IMR-90 (cell line): ENCODE results near the gene PKIG. TPM values are rescaled to one million over a fixed set of nuclear protein-coding genes. Genes with fewer than 3 reads are reported as not detected.

Source experiments
- ATAC-seq: fragments of 200-7000 bp; cut with Tn5 transposase; 2 replicates; pipeline ENCODE4 v1.9.1; 2020; ENCODE audit warnings: low read depth, mild to moderate bottlenecking, moderate library complexity
- BruUV-seq: library from RNA; stranded (reverse); fragments of 400-500 nt; replicated peaks from 2 replicates; lab custom pipeline; 2021; lab: Mats Ljungman, UMichigan
- CTCF ChIA-PET: fragments of 300-600 bp; formaldehyde crosslinking; extraction: SDS; loops from one replicate; lab custom pipeline; 2021; ENCODE audit warnings: antibody characterized with exemption; lab: Yijun Ruan, JAX
- POLR2A ChIA-PET: fragments of 300-600 bp; sonication (Branson Sonifier 250); formaldehyde crosslinking; loops from one replicate; lab custom pipeline; 2022; ENCODE audit warnings: antibody characterized with exemption; ENCODE audit not compliant: unreplicated experiment; lab: Charles Lee
- DNase-seq: peaks from one replicate; pipeline ENCODE4 v3.0.0; 2013
- H2AFZ ChIP-seq: replicated peaks from 2 replicates; pipeline ENCODE3; 2013; ENCODE audit warnings: low read length, mild to moderate bottlenecking; ENCODE audit not compliant: poor library complexity
- H2AK5ac ChIP-seq: 2 replicates; pipeline ENCODE4 v1.6.1; 2013; ENCODE audit warnings: low read depth, low read length, inconsistent platforms
- H2AK9ac ChIP-seq: replicated peaks from 2 replicates; pipeline ENCODE3; 2013; ENCODE audit warnings: mild to moderate bottlenecking, low read depth, low read length, moderate library complexity; ENCODE audit not compliant: poor library complexity
- H2BK120ac ChIP-seq: 2 replicates; pipeline ENCODE4 v1.6.1; 2013; ENCODE audit warnings: low read depth, low read length, inconsistent platforms
- H2BK15ac ChIP-seq: 3 replicates; pipeline ENCODE4 v1.6.1; 2013; ENCODE audit warnings: low read depth, low read length, inconsistent platforms
- H2BK20ac ChIP-seq: 2 replicates; pipeline ENCODE4 v1.6.1; 2013; ENCODE audit warnings: low read depth, mild to moderate bottlenecking, inconsistent platforms, low read length, moderate library complexity
- H2BK5ac ChIP-seq: 2 replicates; pipeline ENCODE4 v1.6.1; 2013; ENCODE audit warnings: mild to moderate bottlenecking, low read depth, low read length, inconsistent platforms; ENCODE audit not compliant: poor library complexity, severe bottlenecking
- H3K14ac ChIP-seq: replicated peaks from 2 replicates; pipeline ENCODE4 v1.6.1; 2013; ENCODE audit warnings: low read depth, low read length, inconsistent platforms
- H3K18ac ChIP-seq: 2 replicates; pipeline ENCODE4 v1.6.1; 2013; ENCODE audit warnings: low read depth, low read length, control low read depth
- H3K23ac ChIP-seq: 2 replicates; pipeline ENCODE4 v1.6.1; 2013; ENCODE audit warnings: low read depth, low read length, inconsistent platforms
- H3K27ac ChIP-seq: 2 replicates; pipeline ENCODE4 v1.5.1; 2013; ENCODE audit warnings: mild to moderate bottlenecking, control low read depth, low read length; ENCODE audit not compliant: insufficient read depth
- H3K27me3 ChIP-seq: 2 replicates; pipeline ENCODE4 v1.6.1; 2013; ENCODE audit warnings: low read length; ENCODE audit not compliant: control insufficient read depth, insufficient read depth
- H3K36me3 ChIP-seq: 2 replicates; pipeline ENCODE4 v1.6.1; 2013; ENCODE audit warnings: low read length, mixed read lengths; ENCODE audit not compliant: control insufficient read depth, insufficient read depth
- H3K4ac ChIP-seq: 2 replicates; pipeline ENCODE4 v1.6.1; 2013; ENCODE audit warnings: low read depth, low read length, inconsistent platforms
- H3K4me1 ChIP-seq: 2 replicates; pipeline ENCODE4 v1.6.1; 2013; ENCODE audit warnings: low read length, mixed read lengths; ENCODE audit not compliant: control insufficient read depth, insufficient read depth
- H3K4me2 ChIP-seq: 2 replicates; pipeline ENCODE4 v1.6.1; 2013; ENCODE audit warnings: low read depth, mild to moderate bottlenecking, control low read depth, low read length, moderate library complexity
- H3K4me3 ChIP-seq: 2 replicates; pipeline ENCODE4 v1.5.1; 2013; ENCODE audit warnings: low read depth, mild to moderate bottlenecking, control low read depth, low read length, moderate library complexity; ENCODE audit not compliant: insufficient read depth
- H3K56ac ChIP-seq: 2 replicates; pipeline ENCODE4 v1.6.1; 2013; ENCODE audit warnings: low read length, inconsistent platforms; ENCODE audit not compliant: insufficient read depth; ENCODE audit errors: extremely low read depth
- H3K79me1 ChIP-seq, 2 experiments: 2 replicates each; pipeline ENCODE4 v1.6.1; 2013; ENCODE audit warnings: low read length in 2 of 2, inconsistent platforms in 1 of 2, low read depth in 1 of 2
- H3K9ac ChIP-seq: 2 replicates; pipeline ENCODE4 v1.6.1; 2013; ENCODE audit warnings: low read depth, low read length, control low read depth
- H3K9me1 ChIP-seq: 2 replicates; pipeline ENCODE4 v1.6.1; 2013; ENCODE audit warnings: low read length, inconsistent platforms; ENCODE audit not compliant: insufficient read depth
- H3K9me3 ChIP-seq: 2 replicates; pipeline ENCODE4 v1.6.1; 2013; ENCODE audit warnings: low read length; ENCODE audit not compliant: control insufficient read depth, insufficient read depth
- H4K20me1 ChIP-seq: 2 replicates; pipeline ENCODE4 v1.6.1; 2013; ENCODE audit warnings: low read length, inconsistent platforms; ENCODE audit not compliant: insufficient read depth
- H4K5ac ChIP-seq: 2 replicates; pipeline ENCODE4 v1.6.1; 2013; ENCODE audit warnings: mild to moderate bottlenecking, low read depth, low read length, control low read depth
- H4K8ac ChIP-seq, 2 experiments: 2 replicates each; pipeline ENCODE4 v1.6.1; 2013; ENCODE audit warnings: low read depth in 2 of 2, low read length in 2 of 2, control low read depth in 1 of 2, inconsistent platforms in 1 of 2
- H4K91ac ChIP-seq: 2 replicates; pipeline ENCODE4 v1.6.1; 2013; ENCODE audit warnings: low read depth, low read length, inconsistent platforms; ENCODE audit not compliant: insufficient read depth
- BHLHE40 ChIP-seq: fragments of 150-350 bp; IDR thresholded peaks from 2 replicates; pipeline ENCODE4 v1.6.1; 2016; ENCODE audit warnings: mild to moderate bottlenecking, low read depth, low read length
- CEBPB ChIP-seq: IDR thresholded peaks from 2 replicates; pipeline ENCODE4 v1.6.1; 2012; ENCODE audit warnings: low read depth, low read length, improper control_type of control experiment
- CHD1 ChIP-seq: IDR thresholded peaks from 2 replicates; pipeline ENCODE4 v1.6.1; 2012; ENCODE audit warnings: low read depth, low read length, improper control_type of control experiment
- FOS ChIP-seq: fragments of 150-350 bp; IDR thresholded peaks from 2 replicates; pipeline ENCODE4 v1.6.1; 2016; ENCODE audit warnings: low read depth, low read length
- MAFK ChIP-seq: IDR thresholded peaks from 2 replicates; pipeline ENCODE4 v1.6.1; 2012; ENCODE audit warnings: low read depth, low read length, improper control_type of control experiment
- MAZ ChIP-seq: IDR thresholded peaks from 2 replicates; pipeline ENCODE4 v1.6.1; 2012; ENCODE audit warnings: low read depth, mild to moderate bottlenecking, low read length, improper control_type of control experiment, moderate library complexity, borderline replicate concordance
- MXI1 ChIP-seq: IDR thresholded peaks from 2 replicates; pipeline ENCODE4 v1.6.1; 2012; ENCODE audit warnings: low read depth, mild to moderate bottlenecking, low read length, moderate library complexity, borderline replicate concordance
- NFE2L2 ChIP-seq: fragments of 150-350 bp; IDR thresholded peaks from 2 replicates; pipeline ENCODE4 v1.6.1; 2016; ENCODE audit warnings: low read depth, mild to moderate bottlenecking, low read length
- POLR2A ChIP-seq: IDR thresholded peaks from 2 replicates; pipeline ENCODE4 v1.6.1; 2012; ENCODE audit warnings: mild to moderate bottlenecking, low read depth, low read length
- RAD21 ChIP-seq: IDR thresholded peaks from 2 replicates; pipeline ENCODE4 v1.6.1; 2012; ENCODE audit warnings: low read length, improper control_type of control experiment
- RCOR1 ChIP-seq: IDR thresholded peaks from 2 replicates; pipeline ENCODE4 v1.6.1; 2012; ENCODE audit warnings: mild to moderate bottlenecking, low read length, improper control_type of control experiment; ENCODE audit not compliant: insufficient replicate concordance
- RFX5 ChIP-seq: IDR thresholded peaks from 2 replicates; pipeline ENCODE4 v1.8.0; 2012; ENCODE audit warnings: low read depth, mild to moderate bottlenecking, low read length, moderate library complexity
- SMC3 ChIP-seq: fragments of 150-350 bp; IDR thresholded peaks from 2 replicates; pipeline ENCODE4 v1.6.1; 2016; ENCODE audit warnings: low read depth, mild to moderate bottlenecking, antibody characterized with exemption, low read length, moderate library complexity
- WGBS, 2 experiments: methylation state at CpG; one replicate each; pipeline versions ENCODE4 v1.1.5 to v1.1.7; 2013; ENCODE audit warnings: missing lambda C conversion rate in 2 of 2; ENCODE audit not compliant: insufficient read length in 1 of 2; ENCODE audit errors: extremely low coverage in 2 of 2; 5-methylcytosine and 5-hydroxymethylcytosine counted together
- dilution Hi-C: fragments of 300-500 bp; cut with HindIII; formaldehyde crosslinking; loops from one replicate; pipeline ENCODE4 v1.14.3; 2018; ENCODE audit warnings: low sequenced_read_pairs; ENCODE audit not compliant: unreplicated experiment
- in situ Hi-C: fragments of 300-500 bp; cut with MboI; formaldehyde crosslinking; loops from 3 replicates; pipeline ENCODE4 v1.14.3; 2019; ENCODE audit warnings: low sequenced_read_pairs, inconsistent platforms, mixed read lengths
- intact Hi-C: fragments of 100-400 bp; cut with micrococcal nuclease; formaldehyde crosslinking; loops from 2 replicates; pipeline ENCODE4 v1.10.0; 2022
- polyA plus RNA-seq, 3 experiments: library from polyadenylated mRNA; depleted of rRNA; stranded (reverse); fragments of >200 nt; gene quantifications; 2 replicates each; pipeline ENCODE4 v1.2.3, GENCODE V29; 2012; ENCODE audit warnings: low replicate concordance in 1 of 3
- total RNA-seq: library from RNA; depleted of rRNA; stranded (reverse); fragments of >200 nt; gene quantifications from 2 replicates; pipeline ENCODE4 v1.2.3, GENCODE V29; 2012
- TF ChIP-seq, protein P1 (sequence below): fragments of 150-350 bp; IDR thresholded peaks from 2 replicates; pipeline ENCODE4 v1.6.1; 2017; ENCODE audit warnings: mild to moderate bottlenecking, antibody characterized with exemption, low read length, low read depth
- TF ChIP-seq, protein P2 (sequence below): fragments of 150-350 bp; IDR thresholded peaks from 2 replicates; pipeline ENCODE4 v1.6.1; 2016; ENCODE audit warnings: low read depth, mild to moderate bottlenecking, low read length, moderate library complexity, borderline replicate concordance
- TF ChIP-seq, protein P3 (sequence below): conservative IDR thresholded peaks from 2 replicates; pipeline ENCODE4 v1.5.1; 2012; ENCODE audit warnings: mild to moderate bottlenecking, low read depth, low read length, improper control_type of control experiment

Gene PKIG
- total and polyA plus RNA-seq, 2 of the 4 experiments (the other 2 are of a cell fraction): 78.3 to 89.6 TPM

DNA sequence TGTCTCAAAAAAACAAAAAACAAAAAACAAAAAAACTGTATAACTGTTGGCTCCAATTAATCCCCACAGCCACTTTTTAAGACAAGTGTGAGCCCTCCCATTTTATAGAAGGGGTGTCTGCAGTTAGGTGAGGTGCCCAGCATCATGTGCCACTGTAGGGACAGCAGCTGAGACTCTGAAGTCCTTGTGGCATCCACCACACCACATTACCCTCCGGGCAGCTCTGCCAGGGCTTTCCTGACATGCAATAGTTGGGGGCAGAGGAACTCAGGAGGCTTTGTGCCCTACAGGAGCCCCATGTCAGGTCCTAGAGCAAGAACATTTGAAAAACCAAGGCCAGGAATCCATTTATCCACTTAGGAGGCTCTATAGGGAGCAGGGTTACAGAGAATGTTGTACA lies 17.3 kb downstream of the PKIG start:
- POLR2A ChIA-PET: no interaction called here

More for the DNA sequence above, 17.3 kb downstream of the PKIG start:
- no peak overlapping the region; the same call in 1 of the 2 replicates for H4K5ac ChIP-seq
- H2BK5ac ChIP-seq: no peak overlapping the region
- H3K4me1 ChIP-seq: peaks cover 41% of the 10 kb centered on the region
- peak overlapping the region; percentile 21; the same call in 1 of the 2 replicates for H3K18ac ChIP-seq
- intact Hi-C loops: no loop called here
- peaks cover 3% of the 10 kb centered on the region; the same call in 1 of the 2 replicates for H4K20me1 ChIP-seq
- H3K56ac ChIP-seq: no peak overlapping the region
- H2BK15ac ChIP-seq: no peak overlapping the region
- H4K8ac ChIP-seq: no peak overlapping the region
- no peak overlapping the region for H3K23ac ChIP-seq
- no peak overlapping the region for H3K4ac ChIP-seq
- H3K14ac ChIP-seq: no peak overlapping the region
- BruUV-seq: no TSS peak
- peak overlapping the region; percentile 17; the same call in 1 of the 2 replicates for H2BK120ac ChIP-seq
- H2AK5ac ChIP-seq: peak overlapping the region; percentile 11; the same call in 1 of the 2 replicates
- CTCF ChIA-PET: no interaction called here
- no peaks in the 10 kb centered on the region for H3K36me3 ChIP-seq
- H2AK9ac ChIP-seq: no peak overlapping the region
- dilution Hi-C loops: no loop called here
- H3K27ac ChIP-seq: no peak overlapping the region
- peaks cover 27% of the 10 kb centered on the region for H3K9me1 ChIP-seq
- TF ChIP-seq CHD1: no peak
- TF ChIP-seq CEBPB: no peak
- TF ChIP-seq NFE2L2: no peak
- no peak for TF ChIP-seq POLR2A
- no peak for TF ChIP-seq SMC3
- no peak for TF ChIP-seq BHLHE40
- TF ChIP-seq RAD21: no peak
- TF ChIP-seq MXI1: no peak
- no peak for TF ChIP-seq MAFK
- TF ChIP-seq, protein P1, sequence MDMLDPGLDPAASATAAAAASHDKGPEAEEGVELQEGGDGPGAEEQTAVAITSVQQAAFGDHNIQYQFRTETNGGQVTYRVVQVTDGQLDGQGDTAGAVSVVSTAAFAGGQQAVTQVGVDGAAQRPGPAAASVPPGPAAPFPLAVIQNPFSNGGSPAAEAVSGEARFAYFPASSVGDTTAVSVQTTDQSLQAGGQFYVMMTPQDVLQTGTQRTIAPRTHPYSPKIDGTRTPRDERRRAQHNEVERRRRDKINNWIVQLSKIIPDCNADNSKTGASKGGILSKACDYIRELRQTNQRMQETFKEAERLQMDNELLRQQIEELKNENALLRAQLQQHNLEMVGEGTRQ: no peak
- TF ChIP-seq, protein P2, sequence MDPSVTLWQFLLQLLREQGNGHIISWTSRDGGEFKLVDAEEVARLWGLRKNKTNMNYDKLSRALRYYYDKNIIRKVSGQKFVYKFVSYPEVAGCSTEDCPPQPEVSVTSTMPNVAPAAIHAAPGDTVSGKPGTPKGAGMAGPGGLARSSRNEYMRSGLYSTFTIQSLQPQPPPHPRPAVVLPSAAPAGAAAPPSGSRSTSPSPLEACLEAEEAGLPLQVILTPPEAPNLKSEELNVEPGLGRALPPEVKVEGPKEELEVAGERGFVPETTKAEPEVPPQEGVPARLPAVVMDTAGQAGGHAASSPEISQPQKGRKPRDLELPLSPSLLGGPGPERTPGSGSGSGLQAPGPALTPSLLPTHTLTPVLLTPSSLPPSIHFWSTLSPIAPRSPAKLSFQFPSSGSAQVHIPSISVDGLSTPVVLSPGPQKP: no peak
- TF ChIP-seq RFX5: no peak
- no peak for TF ChIP-seq FOS
- no peak for TF ChIP-seq MAZ
- no peak for TF ChIP-seq RCOR1
- TF ChIP-seq, protein P3, sequence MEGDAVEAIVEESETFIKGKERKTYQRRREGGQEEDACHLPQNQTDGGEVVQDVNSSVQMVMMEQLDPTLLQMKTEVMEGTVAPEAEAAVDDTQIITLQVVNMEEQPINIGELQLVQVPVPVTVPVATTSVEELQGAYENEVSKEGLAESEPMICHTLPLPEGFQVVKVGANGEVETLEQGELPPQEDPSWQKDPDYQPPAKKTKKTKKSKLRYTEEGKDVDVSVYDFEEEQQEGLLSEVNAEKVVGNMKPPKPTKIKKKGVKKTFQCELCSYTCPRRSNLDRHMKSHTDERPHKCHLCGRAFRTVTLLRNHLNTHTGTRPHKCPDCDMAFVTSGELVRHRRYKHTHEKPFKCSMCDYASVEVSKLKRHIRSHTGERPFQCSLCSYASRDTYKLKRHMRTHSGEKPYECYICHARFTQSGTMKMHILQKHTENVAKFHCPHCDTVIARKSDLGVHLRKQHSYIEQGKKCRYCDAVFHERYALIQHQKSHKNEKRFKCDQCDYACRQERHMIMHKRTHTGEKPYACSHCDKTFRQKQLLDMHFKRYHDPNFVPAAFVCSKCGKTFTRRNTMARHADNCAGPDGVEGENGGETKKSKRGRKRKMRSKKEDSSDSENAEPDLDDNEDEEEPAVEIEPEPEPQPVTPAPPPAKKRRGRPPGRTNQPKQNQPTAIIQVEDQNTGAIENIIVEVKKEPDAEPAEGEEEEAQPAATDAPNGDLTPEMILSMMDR: no peak
- in situ Hi-C loops: loop anchor here (10.0 kb wide), 2 partner anchors 65 to 385 kb away; partner anchors contain the start of gene OSER1
- H3K4me3 ChIP-seq: no peak overlapping the region
- ATAC-seq (no peak), DNase-seq (no peak)
- H3K79me1 ChIP-seq: peaks cover 23 to 66% of the 10 kb centered on the region in 2 experiments
- no peaks in the 10 kb centered on the region for H3K9me3 ChIP-seq
- no peaks in the 10 kb centered on the region for H3K27me3 ChIP-seq
- WGBS, 2 experiments: no CpG with 5 or more reads among the region's 1 CpG
- H2AFZ ChIP-seq: no peak overlapping the region
- no peak overlapping the region for H3K9ac ChIP-seq
- H3K4me2 ChIP-seq: no peak overlapping the region
- no peak overlapping the region for H2BK20ac ChIP-seq
- H4K91ac ChIP-seq: no peak overlapping the region
